GM20000 (cell line): ENCODE measurements around the gene ASB12.
"Not testable (repeated sequence)": the region's sequence is repeated elsewhere in the genome, so short reads cannot be mapped to it uniquely, and the experiment has no call there.

Source experiments
- DNase-seq: peaks from one replicate; pipeline ENCODE4 v3.0.0; 2012; ENCODE audit warnings: low spot score
- TF ChIP-seq, protein P1 (sequence below): IDR thresholded peaks from 2 replicates; pipeline ENCODE4 v1.5.1; 2012; ENCODE audit warnings: mild to moderate bottlenecking, control low read depth; ENCODE audit errors: extremely low read depth, missing control alignments

Gene ASB12

GRCh38 chrX:64230123-64230970, at the start of gene ASB12:
TSS of gene ASB12 (minus strand) at chrX:64230607. CDS start at chrX:64225650, 4,957 bp downstream.
- TF ChIP-seq, protein P1, sequence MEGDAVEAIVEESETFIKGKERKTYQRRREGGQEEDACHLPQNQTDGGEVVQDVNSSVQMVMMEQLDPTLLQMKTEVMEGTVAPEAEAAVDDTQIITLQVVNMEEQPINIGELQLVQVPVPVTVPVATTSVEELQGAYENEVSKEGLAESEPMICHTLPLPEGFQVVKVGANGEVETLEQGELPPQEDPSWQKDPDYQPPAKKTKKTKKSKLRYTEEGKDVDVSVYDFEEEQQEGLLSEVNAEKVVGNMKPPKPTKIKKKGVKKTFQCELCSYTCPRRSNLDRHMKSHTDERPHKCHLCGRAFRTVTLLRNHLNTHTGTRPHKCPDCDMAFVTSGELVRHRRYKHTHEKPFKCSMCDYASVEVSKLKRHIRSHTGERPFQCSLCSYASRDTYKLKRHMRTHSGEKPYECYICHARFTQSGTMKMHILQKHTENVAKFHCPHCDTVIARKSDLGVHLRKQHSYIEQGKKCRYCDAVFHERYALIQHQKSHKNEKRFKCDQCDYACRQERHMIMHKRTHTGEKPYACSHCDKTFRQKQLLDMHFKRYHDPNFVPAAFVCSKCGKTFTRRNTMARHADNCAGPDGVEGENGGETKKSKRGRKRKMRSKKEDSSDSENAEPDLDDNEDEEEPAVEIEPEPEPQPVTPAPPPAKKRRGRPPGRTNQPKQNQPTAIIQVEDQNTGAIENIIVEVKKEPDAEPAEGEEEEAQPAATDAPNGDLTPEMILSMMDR = no peak
- DNase-seq = no peak

GRCh38 chrX:64265265-64265664, 34.9 kb upstream of the ASB12 start:
- TF ChIP-seq, protein P1 = no peak

DNA sequence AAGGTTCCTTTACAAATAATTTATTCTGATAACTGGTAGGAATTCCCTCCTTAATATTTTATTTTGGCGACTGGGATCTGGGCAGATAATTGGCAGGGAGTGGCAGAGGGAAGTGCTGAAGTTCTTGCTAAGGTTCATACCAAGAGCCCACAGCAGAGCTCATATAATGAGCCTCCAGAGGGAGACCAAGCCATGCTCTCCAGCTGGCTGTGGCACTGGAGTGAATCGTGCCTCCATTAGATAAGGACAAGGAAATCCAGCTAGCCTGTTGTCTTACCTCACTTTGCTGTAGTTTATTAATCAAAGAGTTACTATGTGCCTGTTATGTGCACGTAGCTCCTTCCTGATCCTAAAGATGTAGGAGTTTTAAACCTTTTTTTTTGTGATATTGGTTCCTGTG, 1.3 kb downstream of the ASB12 start:
- DNase-seq = no peak
- TF ChIP-seq, protein P1 = no peak

More at GRCh38 chrX:64265265-64265664, 34.9 kb upstream of the ASB12 start:
- DNase-seq = no peak

DNA sequence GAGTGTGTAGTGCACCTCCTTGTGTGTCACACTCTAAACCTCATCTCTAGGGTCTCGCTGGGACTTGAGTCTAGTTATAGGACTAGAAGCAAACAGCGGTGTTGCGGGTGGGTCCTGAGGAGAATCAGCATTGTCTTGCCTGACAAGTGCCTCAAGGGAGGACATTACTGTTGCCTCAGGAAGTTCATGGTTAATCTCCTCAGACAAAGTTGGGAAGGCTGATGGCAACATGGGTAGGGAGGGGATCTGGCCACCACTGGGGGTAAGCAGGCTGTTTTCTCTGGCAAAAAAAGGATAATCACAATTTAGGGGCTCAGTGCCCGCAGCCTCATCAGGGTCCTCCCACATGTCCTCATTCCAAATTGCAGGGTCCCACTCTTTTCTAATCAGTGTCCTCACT, 12.4 kb downstream of the ASB12 start:
- TF ChIP-seq, protein P1 = no peak
- no peak for DNase-seq

DNA sequence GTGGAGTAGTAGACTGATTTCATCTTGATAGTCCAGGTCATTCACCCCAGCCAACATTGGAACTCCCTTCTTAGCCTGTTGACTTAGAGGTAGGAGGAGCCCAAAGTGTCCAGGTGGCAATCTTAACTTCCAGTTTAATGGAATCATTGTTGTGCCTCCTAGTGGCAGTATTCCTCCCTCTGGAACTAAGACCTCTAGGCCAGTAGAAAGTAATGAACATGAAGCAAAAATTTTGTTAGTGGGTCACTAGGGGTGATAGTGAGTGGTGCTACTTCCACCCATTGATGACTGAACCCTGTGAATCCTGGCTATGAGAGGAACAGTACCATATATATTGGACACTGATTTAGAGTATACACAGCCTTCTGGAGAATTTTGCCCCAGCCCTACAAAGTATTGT, 16.4 kb downstream of the ASB12 start:
- DNase-seq = not testable (repeated sequence)

GRCh38 chrX:64206556-64207162, 23.7 kb downstream of the ASB12 start:
- TF ChIP-seq, protein P1 = no peak
- DNase-seq = no peak

DNA sequence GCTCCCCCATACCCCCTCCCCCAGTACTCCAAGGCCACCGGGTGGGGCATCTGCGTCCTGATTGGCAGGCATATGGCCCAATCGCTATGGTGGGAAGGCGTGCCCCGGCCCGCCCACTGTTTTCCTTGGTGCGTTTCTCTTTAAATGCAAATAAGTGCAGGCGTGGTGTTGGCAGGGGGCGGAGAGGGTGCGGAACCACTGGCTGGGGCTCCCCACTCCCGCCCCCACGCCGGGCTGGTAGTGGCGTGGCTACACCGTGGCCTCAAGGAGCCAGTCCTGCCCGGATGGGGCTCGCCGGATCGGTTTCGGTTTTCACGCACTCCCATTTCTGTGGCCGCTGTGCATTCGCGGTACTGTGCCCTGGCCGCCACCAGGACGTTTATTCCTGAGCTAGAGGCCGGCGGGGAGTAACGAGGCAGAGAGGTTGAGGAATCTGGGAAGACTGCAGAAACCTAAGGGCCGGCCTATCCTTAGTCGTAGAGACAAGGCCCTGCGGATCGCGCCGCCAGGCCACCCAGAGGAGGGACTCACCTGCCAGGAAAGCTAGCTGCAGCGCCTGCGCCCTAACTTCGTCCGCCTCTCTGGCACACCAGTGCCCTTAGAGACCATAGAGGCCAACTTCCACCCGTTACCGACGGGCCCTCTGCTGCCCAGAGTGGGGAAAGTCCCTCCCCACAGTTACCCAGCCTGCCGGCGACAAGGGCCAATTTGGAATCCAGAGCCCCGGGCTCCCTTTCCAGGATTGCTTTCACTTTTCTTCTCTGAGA, 24.5 kb downstream of the ASB12 start:
- TF ChIP-seq, protein P1 = no peak
- peak; percentile 92 for DNase-seq
